HS-27A (cell line): Measurements from ENCODE around the gene USH1G.

ENCODE experiments used
- DNase-seq: peaks from one replicate; pipeline ENCODE4 v3.0.0-alpha.2; 2012; ENCODE audit warnings: low read depth, missing footprints

USH1G gene

GRCh38 chr17:74903034-74903433, 20.0 kb downstream of the USH1G start:
- no peak for DNase-seq

GRCh38 chr17:74901353-74902135, 21.5 kb downstream of the USH1G start:
- DNase-seq, result no peak

DNA sequence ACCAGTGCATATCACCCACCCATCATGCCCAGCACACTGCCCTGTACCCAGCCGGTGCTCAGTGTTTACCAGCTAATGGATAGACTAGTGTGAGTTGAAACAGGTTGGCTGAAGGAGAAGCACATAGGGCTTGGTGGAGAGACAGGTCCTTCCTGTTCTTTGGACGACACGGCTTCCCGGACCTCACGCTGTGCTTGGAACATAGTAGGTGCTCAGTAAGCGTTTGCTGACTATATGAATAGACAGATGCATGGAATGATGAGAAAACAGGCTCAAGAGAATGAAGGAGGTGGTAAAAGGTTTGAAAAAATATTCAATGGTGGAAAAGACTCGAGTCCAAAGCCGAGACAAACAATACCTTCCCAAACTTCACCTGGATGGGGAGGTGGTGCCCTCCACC, 22.8 kb downstream of the USH1G start:
- no peak for DNase-seq

DNA sequence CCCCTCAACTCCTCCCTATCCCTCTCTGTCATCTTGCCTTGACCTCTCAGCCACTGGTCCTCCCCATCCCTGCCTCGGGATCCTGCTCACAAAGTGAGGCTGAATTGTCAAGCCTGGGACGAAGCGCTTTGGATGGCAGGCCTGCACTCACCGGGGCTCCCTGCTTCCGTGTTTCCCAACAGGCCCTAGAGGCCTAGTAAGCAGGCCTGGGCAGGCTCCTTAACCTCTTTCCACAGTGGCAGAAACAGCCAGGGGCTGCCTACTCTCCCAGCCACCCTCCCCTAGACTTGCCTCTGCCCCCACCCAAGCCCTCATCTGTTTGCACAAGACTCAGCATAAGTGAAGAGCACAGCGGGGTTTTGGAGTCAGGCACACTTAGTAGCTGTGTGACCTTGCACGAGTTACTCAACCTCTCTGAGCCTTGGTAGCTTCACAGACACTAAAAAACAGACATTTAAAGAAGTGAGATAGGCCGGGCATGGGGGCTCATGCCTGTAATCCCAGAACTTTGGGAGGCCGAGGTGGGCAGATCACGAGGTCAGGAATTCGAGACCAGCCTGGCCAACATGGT, 24.6 kb downstream of the USH1G start:
- no peak for DNase-seq

GRCh38 chr17:74893936-74894671, 29.0 kb downstream of the USH1G start:
- DNase-seq, result no peak

DNA sequence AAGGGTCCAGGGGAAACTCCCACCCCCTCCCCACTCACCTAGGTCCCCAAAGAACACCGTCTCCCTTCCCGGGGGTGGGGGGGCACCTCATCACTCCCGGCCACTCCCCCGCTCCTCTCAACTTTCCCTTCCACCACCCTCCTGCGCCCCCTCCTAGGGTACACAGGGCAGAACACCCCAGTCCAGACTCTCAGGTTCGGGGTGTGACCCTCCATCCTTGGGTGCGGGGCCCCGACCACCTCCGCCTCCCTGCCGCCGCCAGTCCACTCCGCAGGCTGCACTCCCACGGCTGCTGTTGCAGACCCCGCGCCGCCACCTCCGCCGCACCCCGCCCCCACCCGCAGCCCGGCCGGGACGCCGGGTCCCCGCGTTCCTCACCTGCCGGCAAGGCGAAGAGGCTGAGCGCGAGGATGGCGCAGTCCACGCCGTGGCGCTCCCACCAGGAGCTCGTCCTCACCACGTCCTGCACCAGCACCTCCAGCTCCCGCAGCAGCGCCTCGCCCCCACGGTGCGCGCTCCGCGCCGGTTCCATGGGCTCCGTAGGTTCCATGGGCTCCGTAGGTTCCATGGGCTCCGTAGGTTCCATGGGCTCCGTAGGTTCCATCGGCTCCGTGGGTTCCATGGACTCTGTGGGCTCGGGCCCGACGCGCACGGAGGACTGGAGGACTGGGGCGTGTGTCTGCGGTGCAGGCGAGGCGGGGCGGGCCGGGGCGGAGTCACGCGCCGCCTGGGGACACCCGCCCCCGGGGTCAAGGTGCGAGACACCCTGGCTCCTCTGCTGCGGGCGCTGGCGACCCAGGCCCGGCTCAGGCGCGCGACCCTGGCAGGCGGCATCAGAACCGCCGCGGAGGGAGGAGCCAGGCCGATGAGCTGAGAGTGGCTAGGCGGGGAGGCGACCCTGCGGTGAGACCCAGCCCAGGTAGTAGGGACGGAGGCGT, 29.8 kb downstream of the USH1G start, which contains the start of gene FADS6:
Gene FADS6, minus strand, starts transcription at position 660 of the 938 bp plus-strand sequence. Its CDS starts 38 bp downstream, at position 622.
- no peak for DNase-seq

- DNase-seq, result no peak
Measured at GRCh38 chr17:74892013-74892841, 30.8 kb downstream of the USH1G start.

DNA sequence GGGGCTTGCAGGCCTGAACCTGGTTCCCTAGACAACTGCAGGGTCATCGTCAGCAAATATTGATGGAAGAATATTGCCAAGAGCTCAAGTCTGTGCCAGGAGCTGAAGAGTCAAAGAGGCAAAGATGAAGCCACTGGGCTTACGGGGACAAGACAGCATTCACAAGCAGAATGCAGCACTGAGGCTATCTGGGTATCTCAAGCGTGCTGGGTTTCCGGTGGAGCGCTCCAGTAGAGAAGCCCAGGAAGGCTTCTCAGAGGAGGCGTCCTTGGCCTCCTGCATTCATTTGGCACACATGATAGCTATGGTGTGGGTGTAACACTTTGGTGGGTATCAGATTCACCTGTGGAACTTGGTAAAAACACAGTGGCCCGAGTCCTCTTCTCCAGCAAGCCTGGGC, 32.5 kb downstream of the USH1G start:
- no peak for DNase-seq

GRCh38 chr17:74888469-74888868, 34.6 kb downstream of the USH1G start:
- no peak for DNase-seq

GRCh38 chr17:74883241-74883745, 39.8 kb downstream of the USH1G start:
- no peak for DNase-seq

DNA sequence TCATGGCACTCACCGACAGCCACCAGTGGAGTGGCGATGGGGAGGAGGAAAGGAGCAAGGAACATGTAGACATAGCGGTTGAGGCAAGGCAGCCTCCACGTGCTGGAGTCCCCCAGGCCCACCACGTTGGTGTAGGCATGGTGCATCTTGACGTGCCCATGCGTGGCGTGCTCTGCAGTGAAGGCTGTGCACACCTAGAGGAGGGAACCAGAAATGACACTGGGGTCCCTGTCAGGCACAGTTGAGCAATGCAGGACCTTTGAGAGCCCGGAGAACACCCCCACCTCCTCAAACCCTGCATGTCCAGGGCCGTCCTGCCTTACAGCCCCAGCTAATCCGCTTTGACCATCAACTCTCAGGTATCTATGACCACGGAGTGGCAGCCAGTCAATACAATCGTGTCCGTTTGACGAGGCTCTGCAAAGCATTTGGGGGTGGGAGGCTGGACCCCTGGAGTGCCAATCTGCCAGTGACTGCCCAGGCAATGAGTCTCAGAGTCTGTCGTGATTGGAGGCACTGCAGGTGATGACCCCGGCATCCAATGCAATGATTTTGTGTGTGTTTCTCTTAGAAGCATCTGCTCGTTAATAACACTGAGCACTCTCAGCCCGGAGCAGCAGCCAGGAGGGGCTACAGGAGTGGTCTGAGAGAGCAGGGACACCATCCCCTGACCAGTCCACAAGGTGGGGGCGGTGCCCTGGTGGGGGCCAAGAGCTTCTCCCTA, 40.4 kb downstream of the USH1G start:
- DNase-seq, result no peak

DNA sequence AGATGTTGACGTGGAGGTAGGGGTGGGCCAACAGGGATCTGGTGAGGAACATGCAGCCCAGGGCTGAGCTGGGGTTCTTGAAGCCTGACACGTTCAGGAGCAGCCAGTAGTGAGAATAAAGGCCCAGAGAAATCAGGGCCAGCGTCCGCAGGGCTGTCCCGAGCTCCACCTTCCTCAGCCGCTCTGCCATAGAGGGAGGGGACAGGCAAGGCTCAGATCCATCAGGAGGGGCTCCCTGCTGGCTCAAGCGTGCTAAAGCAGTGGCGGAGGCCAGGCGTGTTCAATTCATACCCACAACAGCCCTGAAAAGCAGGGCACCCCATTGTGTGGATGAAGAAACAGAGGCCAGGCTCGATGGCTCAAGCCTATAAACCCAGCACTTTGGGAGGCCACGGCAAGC, 42.0 kb downstream of the USH1G start:
- DNase-seq, result no peak

GRCh38 chr17:74879308-74879707, 43.7 kb downstream of the USH1G start:
- no peak for DNase-seq

DNA sequence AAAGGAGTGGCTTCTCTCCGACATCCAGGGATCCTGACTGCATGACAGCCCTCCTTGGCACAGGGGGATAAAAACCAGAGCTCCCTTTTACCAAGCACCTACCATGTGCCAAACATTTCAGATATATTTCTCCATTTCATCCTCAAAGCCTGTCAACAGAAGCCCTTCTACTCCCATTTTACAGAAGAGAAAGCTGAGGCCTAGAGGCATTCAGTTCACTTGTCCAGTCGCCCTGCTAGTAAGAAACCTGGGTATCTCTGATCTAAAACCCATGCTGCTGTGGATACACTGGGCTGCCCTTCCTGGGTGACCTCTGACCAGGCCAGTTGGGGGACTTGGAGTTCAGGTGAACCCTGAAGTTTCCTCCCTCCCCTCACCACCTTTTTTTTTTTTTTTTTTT, 44.4 kb downstream of the USH1G start:
- DNase-seq, result no peak

DNA sequence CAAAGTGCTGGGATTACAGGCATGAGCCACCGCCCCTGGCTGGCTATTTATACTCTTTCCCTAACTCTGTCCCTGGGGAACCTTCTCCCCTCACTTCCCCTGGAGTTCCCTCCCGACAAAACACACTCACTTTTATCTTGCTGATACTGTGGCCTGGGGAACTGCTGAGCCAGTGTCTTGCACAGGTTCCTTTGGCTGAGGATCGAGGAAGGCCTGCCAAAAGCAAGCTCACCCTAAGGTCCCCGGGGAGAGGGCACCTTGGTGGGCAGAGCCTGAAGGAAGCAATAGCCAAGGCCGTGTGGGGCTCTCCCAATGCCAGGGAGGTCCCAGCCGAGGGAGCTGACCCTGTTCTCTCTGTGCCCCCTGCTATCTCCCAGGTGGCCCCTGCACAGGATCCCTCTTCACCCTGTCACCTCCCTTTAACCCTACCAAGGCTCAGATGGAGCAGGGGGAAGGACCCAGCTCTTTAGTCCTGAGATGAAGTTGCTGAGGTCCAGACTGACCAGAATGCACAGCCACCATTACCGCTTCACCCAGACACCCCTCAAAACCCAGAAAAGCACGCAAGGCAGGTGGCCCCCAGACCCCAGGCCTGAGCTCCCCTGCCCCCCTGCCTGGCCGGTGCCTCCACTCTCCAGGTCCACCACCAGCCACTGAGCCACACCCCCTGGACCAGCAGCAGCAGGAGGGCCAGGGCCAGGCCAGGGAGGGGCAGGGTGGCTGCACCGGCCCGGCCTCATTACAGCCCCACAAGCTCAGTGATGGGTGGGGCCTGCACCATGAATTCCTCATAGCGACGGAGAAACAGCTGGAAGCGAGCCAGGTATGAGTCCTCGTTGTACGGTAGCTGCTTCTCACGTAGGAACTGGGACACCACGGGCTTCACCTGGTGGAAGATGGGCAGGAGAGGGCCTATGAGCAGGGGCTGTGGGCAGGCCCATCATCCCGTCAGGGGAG, 45.2 kb downstream of the USH1G start:
- DNase-seq, result no peak

GRCh38 chr17:74875977-74876593, 47.0 kb downstream of the USH1G start:
- no peak for DNase-seq

DNA sequence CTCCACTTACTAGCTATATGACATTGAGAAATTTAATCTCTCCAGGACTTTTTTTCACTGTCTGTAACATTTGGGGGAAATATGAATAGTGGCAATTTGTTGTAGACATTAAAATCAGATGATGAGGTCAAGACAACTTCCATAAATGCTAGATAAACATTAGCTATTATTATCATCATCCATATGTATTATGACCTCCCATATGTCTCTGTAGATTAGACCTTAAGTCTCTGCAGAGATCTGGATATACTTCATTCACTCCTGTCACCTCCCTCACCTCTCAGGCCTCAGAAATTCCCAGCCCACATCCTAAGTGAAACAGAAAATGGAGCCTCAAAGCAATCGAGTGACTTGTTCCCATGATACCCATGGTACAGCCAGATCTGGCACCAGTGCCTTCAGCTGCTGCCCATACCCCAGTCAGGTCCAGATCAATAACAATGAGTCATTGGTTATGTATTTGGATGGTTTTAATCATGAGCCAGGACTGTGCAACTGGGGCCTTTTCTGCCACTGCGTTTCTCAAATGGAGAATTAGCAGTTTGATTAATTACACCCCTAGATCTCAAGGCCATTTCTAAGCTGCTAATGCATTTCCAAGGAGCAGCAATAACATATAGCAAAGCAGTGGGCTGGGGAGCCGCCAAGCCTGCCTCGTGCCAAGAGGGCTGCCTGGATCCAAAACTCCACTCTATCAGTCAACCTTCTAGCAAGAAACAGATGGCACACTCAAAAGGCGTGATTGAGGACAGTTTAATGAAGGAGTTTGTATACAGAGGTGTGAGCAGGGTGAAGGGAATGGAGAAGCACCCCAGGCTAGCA, 47.7 kb downstream of the USH1G start:
- DNase-seq, result no peak

GRCh38 chr17:74874615-74875037, 48.4 kb downstream of the USH1G start:
- no peak for DNase-seq
